ENCODE measurements around the gene TMPRSS7.

- TF ChIP-seq POLR2A (IDR thresholded peaks at IDR 0.05) (no peak), POLR2AphosphoS5 (IDR thresholded peaks at IDR 0.05) (no peak)
- TF ChIP-seq, protein P1, sequence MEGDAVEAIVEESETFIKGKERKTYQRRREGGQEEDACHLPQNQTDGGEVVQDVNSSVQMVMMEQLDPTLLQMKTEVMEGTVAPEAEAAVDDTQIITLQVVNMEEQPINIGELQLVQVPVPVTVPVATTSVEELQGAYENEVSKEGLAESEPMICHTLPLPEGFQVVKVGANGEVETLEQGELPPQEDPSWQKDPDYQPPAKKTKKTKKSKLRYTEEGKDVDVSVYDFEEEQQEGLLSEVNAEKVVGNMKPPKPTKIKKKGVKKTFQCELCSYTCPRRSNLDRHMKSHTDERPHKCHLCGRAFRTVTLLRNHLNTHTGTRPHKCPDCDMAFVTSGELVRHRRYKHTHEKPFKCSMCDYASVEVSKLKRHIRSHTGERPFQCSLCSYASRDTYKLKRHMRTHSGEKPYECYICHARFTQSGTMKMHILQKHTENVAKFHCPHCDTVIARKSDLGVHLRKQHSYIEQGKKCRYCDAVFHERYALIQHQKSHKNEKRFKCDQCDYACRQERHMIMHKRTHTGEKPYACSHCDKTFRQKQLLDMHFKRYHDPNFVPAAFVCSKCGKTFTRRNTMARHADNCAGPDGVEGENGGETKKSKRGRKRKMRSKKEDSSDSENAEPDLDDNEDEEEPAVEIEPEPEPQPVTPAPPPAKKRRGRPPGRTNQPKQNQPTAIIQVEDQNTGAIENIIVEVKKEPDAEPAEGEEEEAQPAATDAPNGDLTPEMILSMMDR (IDR thresholded peaks at IDR 0.05 in 8 of 11, conservative IDR thresholded peaks at IDR 0.05 in 3 of 11), result no peak
Measured at GRCh38 chr3:111998636-111999483, 35.7 kb upstream of the TMPRSS7 start, which contains the start of gene TAGLN3.
